GM12878 (cell line): Measurements from ENCODE around the gene SLC24A4.

Source experiments
- POLR2A ChIP-seq: IDR thresholded peaks from 2 replicates; pipeline ENCODE4 v1.6.1; 2011; ENCODE audit warnings: low read depth, mild to moderate bottlenecking, low read length
- RAD21 ChIP-seq: IDR thresholded peaks from 2 replicates; pipeline ENCODE4 v1.6.1; 2011; ENCODE audit warnings: mild to moderate bottlenecking, low read depth, low read length, moderate library complexity; ENCODE audit not compliant: insufficient read depth
- RELA ChIP-seq: fragments of 450-650 bp; IDR thresholded peaks from 2 replicates; pipeline ENCODE4 v1.8.0; 2014; ENCODE audit warnings: borderline replicate concordance; ENCODE audit not compliant: partially characterized antibody
- TF ChIP-seq, protein P1 (sequence below), 3 experiments: IDR thresholded peaks in 2 of 3; conservative IDR thresholded peaks in 1 of 3; 2 replicates each; pipeline ENCODE4 v1.5.1; 2011; ENCODE audit warnings: low read depth in 3 of 3, low read length in 3 of 3, mild to moderate bottlenecking in 3 of 3, control low read depth in 2 of 3, moderate library complexity in 2 of 3, inconsistent platforms in 1 of 3, mixed read lengths in 1 of 3; ENCODE audit not compliant: control insufficient read depth in 2 of 3, insufficient read depth in 1 of 3; ENCODE audit errors: extremely low read depth in 1 of 3
- TF ChIP-seq, protein P2 (sequence below): IDR thresholded peaks from 2 replicates; pipeline ENCODE4 v1.6.1; 2011; ENCODE audit warnings: mild to moderate bottlenecking, low read depth, low read length, moderate library complexity; ENCODE audit not compliant: insufficient replicate concordance

GRCh38 chr14:92435154-92435553 lies 112.2 kb downstream of the SLC24A4 start:
- TF ChIP-seq POLR2A (no peak), RAD21 (no peak), RELA (no peak)
- TF ChIP-seq, protein P1, sequence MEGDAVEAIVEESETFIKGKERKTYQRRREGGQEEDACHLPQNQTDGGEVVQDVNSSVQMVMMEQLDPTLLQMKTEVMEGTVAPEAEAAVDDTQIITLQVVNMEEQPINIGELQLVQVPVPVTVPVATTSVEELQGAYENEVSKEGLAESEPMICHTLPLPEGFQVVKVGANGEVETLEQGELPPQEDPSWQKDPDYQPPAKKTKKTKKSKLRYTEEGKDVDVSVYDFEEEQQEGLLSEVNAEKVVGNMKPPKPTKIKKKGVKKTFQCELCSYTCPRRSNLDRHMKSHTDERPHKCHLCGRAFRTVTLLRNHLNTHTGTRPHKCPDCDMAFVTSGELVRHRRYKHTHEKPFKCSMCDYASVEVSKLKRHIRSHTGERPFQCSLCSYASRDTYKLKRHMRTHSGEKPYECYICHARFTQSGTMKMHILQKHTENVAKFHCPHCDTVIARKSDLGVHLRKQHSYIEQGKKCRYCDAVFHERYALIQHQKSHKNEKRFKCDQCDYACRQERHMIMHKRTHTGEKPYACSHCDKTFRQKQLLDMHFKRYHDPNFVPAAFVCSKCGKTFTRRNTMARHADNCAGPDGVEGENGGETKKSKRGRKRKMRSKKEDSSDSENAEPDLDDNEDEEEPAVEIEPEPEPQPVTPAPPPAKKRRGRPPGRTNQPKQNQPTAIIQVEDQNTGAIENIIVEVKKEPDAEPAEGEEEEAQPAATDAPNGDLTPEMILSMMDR (IDR thresholded peaks at IDR 0.05 in 2 of 3, conservative IDR thresholded peaks at IDR 0.05 in 1 of 3; ENCODE audit: control insufficient read depth in 2 of 3, extremely low read depth in 1 of 3, insufficient read depth in 1 of 3, low read depth in 3 of 3, low read length in 3 of 3) = no peak
- TF ChIP-seq, protein P2, sequence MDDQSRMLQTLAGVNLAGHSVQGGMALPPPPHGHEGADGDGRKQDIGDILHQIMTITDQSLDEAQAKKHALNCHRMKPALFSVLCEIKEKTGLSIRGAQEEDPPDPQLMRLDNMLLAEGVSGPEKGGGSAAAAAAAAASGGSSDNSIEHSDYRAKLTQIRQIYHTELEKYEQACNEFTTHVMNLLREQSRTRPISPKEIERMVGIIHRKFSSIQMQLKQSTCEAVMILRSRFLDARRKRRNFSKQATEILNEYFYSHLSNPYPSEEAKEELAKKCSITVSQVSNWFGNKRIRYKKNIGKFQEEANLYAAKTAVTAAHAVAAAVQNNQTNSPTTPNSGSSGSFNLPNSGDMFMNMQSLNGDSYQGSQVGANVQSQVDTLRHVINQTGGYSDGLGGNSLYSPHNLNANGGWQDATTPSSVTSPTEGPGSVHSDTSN = no peak
